GM19240 (cell line): ENCODE results near the gene ASIC3.

Experiments
- DNase-seq: peaks from one replicate; pipeline ENCODE4 v3.0.0; 2011; ENCODE audit warnings: low spot score; ENCODE audit not compliant: insufficient read length

ASIC3 gene

DNA sequence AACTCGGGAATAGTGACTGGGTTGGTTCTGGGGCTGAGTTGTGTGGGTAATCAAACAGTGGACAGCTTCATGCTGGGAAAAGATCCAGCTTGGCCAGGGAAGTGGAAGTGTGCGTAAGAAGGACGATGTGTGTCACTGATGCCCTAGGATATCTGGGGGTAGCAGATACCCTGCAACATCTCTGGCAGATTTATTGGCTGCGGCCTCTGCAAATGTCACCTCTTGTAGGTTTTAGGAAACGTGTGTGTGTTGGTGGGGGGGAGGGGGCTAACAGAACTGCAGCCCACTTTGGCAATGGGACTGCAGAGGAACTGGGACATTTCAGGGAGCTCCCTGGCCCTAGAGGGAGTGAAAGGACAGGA, 37.0 kb downstream of the ASIC3 start:
- DNase-seq = no peak

- DNase-seq = peak; percentile 85
Measured at GRCh38 chr7:151085691-151086620, 37.6 kb downstream of the ASIC3 start, which contains the start of gene AGAP3. Gene AGAP3 (plus strand): TSS chr7:151086475. CDS start chr7:151086742, 267 bp downstream.

DNA sequence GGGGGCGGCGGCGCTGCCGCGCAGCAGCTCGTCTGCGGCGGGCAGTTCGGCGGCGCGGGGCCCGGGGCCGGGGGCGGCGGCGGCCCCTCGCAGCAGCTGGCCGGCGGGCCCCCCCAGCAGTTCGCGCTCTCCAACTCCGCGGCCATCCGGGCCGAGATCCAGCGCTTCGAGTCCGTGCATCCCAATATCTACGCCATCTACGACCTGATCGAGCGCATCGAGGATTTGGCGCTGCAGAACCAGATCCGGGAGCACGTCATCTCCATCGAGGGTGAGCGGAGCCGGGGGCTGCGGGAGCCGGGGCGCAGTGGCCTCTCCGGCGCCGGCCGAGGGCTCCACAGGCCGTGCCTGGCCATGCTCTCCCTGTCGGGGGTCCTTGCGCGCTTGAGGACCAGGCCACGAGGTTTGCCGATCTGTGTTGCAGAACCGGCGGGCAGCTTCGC, 38.5 kb downstream of the ASIC3 start:
- no peak for DNase-seq

GRCh38 chr7:151087245-151088018, 39.1 kb downstream of the ASIC3 start:
- no peak for DNase-seq

- DNase-seq = no peak
Measured at GRCh38 chr7:151088019-151088855, 39.9 kb downstream of the ASIC3 start.

DNA sequence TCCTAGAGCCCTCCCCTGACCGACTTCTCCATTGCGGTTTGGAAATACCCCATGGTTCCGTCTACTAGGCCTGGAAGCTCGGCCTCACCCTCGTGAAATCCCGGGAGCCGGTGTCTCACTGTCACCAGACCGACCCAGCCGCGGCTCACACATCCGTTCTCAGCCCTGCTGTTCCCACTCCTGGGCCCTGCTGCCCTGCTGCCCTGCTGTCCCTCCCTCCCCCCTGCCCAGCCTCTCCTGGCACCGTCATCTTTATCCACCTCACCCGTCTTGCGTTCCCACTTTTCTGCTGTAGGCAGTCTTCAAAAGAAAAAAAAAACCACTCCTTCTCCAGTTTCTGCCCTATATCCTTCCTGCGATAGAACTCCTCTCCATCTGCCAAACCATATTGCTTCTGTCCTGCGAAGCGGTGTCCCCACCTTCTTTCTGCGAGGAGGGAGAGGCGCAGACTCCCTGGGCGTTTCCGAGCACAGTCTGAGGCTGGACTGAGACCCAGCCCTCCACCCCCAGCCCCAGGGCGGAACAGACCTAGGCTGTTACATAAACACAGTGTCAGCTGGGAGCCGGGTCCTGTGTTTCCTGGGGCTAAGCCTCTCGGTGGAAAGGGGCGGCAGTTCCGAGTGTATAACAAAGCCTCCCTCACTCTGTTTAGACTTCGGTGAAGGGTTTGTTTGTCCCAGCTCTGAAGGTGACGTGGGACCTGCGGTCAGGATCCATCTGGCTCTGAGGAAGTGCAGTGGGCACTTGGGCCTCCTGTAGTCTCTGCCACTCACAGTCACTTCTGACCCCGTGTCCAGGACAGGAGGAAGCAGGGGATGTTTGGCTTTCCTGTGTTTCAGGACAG, 40.7 kb downstream of the ASIC3 start:
- DNase-seq = no peak

- DNase-seq = no peak
Measured at GRCh38 chr7:151089893-151090730, 41.8 kb downstream of the ASIC3 start.

DNA sequence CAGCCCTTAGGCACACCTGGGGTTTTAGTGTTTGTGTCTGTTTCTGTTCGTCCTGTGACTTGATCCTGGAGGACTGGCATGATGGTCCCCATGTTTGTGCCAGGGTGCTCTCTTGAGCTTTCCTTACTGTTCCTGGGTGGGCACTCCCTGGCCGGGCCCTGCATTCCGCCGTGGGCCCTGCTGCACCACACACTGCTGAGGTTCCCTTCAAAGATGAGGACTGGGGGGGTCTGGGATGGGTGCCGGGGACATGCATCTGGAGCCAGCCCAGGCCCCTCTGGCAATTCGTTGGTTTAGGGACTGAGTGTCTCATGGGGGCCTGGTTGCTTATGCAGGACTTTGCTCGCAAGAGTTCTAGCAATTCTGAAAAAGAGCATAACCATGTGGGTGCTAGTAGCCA, 42.7 kb downstream of the ASIC3 start:
- no peak for DNase-seq

DNA sequence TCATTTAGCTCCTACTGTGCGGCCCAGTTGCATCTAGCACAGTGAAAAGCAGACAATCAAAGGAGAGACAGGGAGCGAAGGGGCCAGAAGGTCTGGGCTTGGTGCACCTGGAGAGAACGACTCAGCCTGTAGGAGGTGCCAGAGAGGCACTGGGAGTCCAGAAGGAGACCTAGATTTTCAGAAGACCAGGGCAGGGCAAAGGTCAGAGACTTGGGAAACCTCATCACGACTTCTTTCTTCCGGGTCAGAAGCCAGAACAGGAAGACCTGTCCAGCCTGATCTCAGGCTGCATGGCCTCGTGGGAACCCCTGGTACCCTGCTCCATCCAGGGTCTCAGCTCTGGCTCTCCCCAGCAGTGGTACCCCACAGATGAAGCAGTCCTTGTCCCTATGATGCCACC, 43.1 kb downstream of the ASIC3 start:
- no peak for DNase-seq

DNA sequence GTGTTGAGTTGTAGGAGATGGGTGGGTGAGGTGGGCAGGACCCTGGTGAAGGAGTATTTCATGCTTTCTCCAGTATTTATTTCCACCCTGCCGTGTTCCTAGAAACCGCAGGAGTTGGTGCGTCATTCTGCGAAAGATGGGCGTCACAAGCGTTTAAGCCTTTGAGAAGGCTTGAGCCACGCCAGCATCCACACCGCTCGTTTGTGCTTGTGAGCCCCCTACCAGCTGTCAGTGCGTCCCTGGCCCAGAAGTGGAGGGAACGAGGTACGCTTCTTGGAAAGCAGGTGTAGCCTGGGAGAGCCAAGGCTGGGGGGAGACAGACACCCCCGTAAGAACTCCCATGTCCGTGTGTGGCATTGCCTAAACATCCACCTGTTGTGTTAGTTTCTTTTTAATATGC, 43.7 kb downstream of the ASIC3 start:
- no peak for DNase-seq

DNA sequence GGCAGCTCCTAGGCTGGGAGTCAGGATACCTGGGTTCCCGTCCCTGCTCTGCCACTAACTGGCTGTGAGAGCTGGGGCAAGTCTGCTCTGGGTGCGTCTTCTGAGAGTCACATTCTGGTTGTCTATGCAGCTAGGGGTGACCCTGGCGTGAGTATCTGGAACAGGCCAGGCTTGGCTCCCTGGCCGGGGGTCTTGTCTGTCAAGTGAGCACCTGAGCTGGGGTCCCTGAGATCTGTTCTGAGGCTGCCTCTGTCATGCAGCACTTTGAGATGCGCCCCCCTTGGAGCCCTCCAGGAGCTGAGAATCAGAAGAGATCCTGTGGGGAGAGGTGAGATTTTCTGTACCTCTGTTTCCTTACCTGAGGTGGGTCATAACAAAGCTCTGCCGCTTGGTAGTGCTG, 45.4 kb downstream of the ASIC3 start:
- DNase-seq = no peak

DNA sequence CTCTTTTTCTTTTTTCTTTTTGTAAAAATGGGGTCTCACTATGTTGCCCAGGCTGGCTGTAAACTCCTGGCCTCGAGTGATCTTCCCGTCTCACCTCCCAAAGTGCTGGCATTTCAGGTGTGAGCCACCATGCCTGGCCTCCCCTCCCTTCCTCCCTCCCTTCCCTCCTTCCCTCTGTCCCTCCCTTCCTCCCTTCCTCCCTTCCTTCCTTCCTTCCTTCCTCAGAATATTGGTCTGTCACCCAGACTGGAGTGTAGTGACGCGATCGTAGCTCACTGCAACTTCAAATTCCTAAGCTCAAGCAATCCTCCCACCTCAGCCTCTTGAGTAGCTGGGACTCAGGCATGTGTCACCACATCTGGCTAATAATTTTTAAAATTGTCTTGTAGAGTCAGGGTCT, 46.3 kb downstream of the ASIC3 start:
- DNase-seq = no peak

- no peak for DNase-seq
Measured at GRCh38 chr7:151095123-151095797, 46.9 kb downstream of the ASIC3 start.

DNA sequence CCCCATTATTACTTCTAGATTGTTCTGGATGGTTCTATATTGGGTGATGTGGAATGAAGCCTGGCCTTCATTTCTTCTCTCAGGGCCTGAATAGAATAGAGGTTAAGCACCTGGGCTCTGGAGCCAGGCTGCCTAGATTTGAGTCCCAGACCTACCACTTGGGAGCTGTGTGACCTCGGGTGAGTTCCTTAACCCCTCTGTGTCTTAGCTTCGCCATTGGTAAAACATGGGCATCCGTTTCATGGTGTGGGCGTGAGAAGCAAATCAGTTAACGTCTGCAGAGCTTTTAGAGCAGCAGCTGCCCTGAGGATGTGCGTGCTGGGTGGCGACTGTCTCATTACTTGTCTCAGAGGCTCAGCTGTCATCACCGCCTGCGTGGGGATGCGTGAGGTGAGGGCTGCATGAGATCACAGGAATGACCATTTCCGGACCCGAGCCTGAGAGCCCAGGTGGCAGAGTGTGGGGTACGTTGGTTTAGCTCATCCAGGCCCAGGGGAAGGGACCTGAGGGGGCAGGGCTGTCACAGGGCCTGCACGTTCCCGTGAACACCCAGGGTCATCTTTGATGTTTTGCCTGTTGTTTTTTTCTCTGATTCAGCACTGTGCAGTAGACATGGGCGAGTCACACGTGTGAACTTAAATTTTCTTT, 47.6 kb downstream of the ASIC3 start:
- DNase-seq = no peak

DNA sequence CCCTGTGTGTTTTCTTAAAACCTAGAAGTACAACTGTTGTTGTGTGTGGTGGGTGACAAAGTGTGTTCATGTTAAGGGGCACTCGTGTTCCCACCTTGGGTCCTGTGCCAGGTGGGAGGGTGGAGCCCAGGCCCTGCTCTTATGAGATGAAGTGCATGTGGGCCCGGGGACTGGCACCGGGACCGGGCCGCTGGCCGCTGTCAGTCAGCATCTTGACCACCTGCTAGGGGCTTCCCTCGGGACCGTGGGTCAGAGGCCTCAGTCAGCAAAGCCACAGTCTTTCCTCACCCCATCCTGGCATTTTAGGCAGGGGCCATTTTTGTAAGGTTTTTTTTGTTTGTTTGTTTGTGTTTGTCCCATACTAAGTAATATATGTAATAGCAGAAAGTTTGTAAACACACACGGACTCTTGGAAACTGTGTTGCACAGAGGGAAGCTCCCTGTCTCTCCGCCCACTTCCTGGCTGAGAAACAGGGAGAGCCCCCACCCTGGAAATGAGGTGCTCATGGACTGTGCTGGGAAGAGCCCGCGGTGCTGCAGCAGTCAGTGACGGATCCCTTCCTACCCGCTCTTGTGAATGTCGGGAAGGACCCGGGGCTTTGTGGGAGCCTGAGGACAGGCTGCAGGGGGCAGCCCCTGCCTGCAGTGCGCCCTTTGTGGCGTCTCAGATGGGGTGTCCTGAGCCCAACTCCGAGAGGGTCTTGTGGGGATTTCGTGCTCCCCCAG, 51.3 kb downstream of the ASIC3 start:
- no peak for DNase-seq

DNA sequence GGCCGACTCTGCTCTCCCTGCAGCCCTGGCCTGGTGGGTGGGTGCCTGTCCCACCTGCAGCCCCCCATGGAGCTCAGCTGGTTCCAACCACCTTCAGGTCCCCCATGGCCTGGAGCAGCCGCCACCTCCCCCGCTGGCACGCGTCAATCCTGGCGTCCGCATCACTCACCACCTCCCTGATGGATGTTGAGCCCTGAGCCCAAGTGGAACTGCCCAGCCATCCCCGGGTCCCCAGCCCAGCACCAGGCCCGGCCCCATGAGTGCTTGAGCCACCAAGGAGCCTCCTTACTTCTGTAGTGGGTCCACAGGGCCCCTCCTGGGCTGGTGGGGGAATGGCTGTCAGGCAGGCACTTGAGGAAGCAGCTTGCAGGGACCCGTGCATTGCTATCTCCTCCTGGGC, 52.6 kb downstream of the ASIC3 start:
- DNase-seq = no peak

DNA sequence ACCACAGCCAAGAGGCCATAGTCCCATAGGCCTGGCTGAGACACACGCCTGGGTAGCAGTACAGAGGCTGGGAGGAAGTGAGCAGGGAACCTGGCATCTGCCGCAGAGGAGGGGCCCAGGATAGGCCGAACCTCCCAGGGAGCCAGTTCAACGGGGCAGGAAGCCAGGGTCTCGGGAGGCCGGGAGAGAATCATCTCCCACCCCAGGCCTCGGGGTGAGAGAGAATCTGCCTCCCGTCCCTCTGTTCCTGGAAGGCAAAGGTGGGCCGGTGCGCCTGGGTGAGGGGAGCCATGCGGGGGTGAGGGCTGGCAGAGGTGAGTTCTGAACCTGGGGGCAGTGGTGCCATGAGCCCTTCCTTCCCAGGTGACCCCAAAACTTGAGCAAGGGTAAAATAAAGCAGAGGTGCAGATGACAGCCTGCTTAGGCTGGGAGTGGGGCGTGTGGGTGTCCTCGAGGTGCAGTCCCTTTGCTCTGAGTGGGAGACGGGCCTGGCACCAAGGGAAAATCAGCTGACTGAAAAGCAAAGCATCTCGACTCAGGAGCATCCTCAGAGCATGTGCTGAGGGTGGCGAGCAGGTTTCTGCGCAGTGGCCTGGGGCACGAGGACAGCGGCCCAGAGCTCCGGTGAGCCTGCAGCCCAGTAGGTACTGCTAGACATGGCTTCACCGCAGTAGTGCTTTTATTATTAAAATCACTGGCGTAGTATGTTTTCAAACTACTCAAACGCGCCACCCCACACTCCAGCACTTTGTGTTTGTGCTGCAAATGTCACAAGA, 53.5 kb downstream of the ASIC3 start:
- no peak for DNase-seq
